GM21576 (cell line): ENCODE data around the gene PANX2.

Source experiments
- ATAC-seq: cut with Tn5 transposase; IDR thresholded peaks from one replicate; pipeline ENCODE4 v1.9.1; 2021; ENCODE audit warnings: mild to moderate bottlenecking, moderate library complexity; ENCODE audit not compliant: unreplicated experiment

PANX2 gene

GRCh38 chr22:50211147-50211546, 40.6 kb downstream of the PANX2 start:
- ATAC-seq = no peak

- no peak for ATAC-seq
Measured at GRCh38 chr22:50213263-50213662, 42.7 kb downstream of the PANX2 start.

GRCh38 chr22:50215297-50216054, 44.9 kb downstream of the PANX2 start:
- no peak for ATAC-seq

DNA sequence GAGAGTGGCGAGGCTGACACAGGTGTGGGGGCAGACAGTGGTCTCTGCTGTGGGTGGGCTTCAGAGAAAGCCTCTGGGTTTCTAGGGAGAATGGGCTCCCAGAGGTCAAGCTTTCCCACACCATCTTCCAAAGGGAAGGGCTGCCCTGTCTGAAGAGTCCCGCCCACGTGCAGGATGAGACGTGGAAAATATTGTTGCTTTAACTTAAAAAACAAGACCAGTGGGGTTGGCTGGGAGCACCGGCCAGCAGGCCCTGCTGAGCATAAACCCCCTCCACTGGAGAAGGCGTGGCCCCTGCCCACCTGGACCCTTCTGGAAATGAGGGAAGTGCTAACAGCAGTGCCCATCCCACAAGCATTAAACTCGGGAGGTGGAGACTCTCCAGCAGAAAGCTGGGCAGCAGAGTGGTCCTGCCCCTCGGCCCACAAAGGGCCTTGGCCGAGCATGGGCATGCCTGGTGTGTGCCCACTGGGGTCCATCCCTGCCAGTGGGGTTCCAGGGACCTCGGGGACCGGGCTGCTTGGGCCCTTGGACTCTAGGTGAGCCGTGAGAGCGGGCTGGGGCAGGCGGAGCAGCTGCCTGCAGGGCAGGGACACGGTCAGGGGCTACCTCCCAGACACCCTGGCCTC, 45.6 kb downstream of the PANX2 start:
- ATAC-seq = no peak

GRCh38 chr22:50216684-50217520, 46.4 kb downstream of the PANX2 start:
- ATAC-seq = no peak

GRCh38 chr22:50217543-50218152, 47.1 kb downstream of the PANX2 start:
- no peak for ATAC-seq

DNA sequence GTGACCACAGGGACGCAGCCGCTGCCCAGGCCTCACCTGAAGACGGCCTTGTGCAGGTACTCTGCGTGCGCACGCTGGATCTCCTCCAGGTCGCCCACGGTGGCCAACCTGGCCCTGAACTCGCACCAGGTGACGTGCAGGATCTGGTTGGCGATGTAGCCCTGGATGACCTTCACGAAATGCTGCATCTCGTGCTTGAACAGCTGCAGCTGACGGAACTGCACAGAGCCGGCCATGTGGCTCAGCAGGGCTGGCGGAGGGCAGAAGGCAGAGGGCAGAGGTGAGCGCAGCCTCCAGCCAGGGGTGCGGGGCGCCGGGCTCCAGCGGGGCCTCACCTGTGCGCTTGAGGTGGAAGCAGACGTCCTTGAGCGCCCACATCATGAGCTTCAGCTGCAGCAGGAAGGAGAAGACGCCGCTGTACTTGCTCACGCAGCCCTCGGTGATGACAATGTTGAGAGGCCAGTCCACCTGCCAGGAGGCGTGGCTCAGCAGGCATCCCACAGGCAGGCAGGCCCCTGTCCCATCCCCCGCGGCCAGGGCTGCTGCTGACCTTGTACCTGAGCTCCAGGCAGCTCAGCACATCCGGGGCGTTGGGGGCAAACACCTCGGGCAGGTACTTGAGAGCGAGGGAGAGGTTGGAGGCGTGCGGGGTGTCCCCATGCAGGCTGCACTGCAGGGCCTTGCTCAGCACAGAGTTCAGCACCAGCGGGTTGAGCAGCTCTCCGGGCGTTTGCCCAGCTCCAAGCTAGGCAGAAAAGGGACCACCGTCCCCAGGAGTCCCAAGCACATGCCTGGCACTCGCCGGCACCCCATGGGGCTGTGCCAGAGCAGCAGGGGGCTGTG, 47.8 kb downstream of the PANX2 start:
- ATAC-seq = no peak

- ATAC-seq = no peak
Measured at GRCh38 chr22:50218996-50219727, 48.6 kb downstream of the PANX2 start.

GRCh38 chr22:50219800-50220602, 49.5 kb downstream of the PANX2 start:
- ATAC-seq = no peak

DNA sequence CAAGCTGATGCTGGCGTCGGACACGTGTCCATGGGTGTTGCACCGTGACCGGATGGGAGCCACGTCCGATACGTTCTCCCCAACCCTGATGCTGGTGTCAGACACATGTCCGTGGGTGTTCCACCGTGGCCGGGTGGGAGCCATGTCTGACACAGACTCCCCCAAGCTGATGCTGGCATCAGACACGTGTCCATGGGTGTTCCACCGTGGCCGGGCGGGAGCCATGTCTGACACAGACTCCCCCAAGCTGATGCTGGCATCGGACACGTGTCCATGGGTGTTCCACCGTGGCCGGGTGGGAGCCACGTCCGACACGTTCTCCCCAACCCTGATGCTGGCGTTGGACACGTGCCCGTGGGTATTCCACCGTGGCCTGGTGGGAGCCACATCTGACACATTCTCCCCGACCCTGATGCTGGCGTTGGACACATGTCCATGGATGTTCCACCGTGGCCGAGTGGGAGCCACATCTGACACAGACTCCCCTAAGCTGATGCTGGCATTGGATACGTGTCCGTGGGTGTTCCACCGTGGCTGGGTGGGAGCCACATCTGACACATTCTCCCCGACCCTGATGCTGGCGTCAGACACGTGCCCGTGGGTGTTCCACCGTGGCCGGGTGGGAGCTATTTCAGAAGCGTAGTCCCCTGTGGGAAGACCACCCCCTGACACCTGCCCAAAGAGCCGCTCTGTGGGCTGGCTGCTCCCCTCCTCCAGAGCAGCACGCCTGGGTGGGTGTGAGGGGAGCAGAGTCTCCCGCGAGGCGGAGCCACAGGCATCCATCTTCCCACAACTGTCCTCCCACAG, 50.3 kb downstream of the PANX2 start:
- no peak for ATAC-seq

DNA sequence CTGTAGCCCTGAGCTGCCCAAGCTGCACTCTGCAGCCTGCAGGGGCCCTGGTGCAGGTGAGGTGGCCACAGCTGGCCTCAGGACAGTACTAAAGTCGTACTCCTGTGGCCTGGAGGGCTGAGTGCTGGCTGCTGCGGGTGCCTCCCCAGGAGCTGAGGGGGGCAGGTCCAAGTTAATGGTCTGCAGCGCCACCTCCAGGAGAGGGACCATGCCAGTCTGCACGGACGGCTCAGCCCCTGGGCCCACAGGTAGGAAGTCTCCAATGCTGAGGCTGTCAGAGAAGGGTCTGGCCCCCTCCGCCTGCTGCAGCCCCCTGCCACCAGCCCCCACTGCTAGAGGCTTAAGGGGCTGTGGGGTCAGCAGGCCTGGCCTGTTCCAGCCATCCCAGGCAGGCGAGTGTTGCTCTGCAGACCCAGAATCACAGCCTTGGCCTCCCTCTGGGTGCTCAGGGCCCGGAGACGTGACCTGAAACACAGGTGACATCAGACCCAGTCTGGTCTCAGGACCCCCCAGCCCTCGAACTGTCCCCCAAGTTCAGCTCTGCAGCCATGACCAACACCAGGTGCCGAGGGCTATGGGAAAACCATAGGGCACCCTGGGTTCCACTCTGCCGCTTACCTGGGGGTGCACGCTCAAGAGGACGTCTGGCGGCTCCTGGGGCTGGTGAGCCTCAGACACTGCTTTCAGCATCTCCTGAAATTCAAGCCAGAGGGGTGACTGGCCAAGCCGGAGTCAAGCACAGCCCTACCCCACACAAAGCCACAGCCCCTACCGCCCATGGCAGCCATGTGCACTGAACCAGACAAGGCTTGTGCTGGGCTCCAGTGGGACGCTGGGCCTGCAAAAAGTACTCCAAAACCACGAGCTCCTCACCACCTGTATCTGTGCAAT, 51.1 kb downstream of the PANX2 start:
- no peak for ATAC-seq

GRCh38 chr22:50222508-50222907, 52.0 kb downstream of the PANX2 start:
- no peak for ATAC-seq

- no peak for ATAC-seq
Measured at GRCh38 chr22:50224071-50224470, 53.5 kb downstream of the PANX2 start.

GRCh38 chr22:50225200-50225969, 54.9 kb downstream of the PANX2 start:
- no peak for ATAC-seq

DNA sequence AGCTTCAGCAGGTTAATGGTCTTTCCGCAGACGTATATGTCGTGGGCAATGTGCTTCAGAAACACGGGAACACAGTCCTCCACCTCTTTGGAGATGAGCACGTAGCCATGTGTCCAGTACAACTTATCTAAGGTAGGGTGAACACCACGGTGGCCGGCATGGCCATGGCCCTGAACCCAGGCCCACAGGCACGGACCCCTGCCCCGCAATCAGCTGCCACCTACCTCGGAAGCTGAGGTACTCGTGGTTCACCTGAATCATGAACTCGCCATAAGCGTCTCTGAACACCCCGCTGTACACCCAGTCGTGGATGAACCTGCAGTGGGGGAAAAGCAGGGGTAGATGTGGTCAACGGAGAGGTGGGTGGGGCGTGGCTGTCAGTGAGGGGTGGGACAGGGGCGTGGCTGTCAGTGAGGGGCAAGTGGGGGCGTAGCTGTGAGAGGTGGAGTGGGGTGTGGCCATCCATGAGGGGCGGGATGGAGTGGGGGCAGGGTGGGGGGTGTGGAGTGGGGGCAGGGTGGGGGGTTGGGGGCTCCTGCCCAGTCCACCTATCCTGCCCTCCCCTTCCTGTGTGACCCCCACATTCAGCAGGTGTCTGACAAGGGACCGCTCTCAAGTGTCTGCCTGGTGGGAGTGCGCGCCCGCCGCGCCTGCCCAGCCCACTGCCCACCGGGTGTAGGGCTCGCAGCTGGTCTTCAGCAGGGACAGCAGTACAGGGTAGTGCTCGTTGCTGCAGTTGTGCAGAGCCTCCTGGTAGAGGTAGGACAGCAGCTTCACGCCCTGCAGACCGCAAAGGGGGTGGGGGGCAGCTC, 55.7 kb downstream of the PANX2 start:
- ATAC-seq = no peak

DNA sequence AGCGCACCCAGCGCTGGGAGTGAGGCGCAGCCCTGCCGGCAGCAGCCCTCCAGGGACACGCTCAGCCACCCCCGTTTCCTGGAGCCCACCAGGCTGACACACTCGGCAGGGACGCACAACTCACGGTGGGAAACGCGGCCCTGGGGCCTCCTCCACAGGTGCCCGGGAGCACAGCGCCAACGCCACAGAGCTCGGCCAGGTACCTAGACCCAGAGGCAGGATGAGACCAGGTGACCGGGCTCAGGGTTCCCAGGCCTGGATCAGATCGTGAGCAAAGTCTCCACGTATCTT, 56.3 kb downstream of the PANX2 start:
- ATAC-seq = no peak
